ENCODE results near the gene KLHL6. TPM values are rescaled to one million over a fixed set of nuclear protein-coding genes. Genes with fewer than 3 reads are reported as not detected.

Gene KLHL6
- total and polyA plus RNA-seq, 10 of the 15 experiments (the other 5 are each of a cell fraction or from before 2014, with no cell fraction given) = 4.0 to 91.8 (median 24.4) TPM

DNA sequence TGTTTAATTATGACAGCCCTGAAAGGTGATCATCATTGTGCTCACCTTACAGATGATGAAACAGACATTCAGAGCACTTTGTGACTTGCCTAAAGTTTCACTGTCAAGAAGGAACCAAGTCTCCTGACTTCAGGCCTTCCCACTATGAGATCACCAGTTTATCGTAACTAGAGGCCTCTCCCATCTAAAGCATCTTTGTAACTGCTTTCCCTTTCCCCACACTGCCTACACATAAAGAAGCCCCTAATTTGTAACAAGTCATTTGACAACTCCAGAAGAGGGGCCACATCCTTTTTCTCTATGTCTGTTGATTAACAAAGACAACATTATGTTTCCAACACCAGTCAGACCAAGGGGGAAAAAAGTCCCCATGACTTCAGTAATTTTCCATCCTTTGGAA lies 1.1 kb downstream of the KLHL6 start:
- intact Hi-C loops (cut with micrococcal nuclease; ENCODE audit: unreplicated experiment) = loop anchor here (2.0 to 10.0 kb wide), 7 partner anchors 24 to 580 kb away; partner anchors contain the start of gene YEATS2
- in situ Hi-C loops (cut with MboI) = no loop called here
- CTCF ChIA-PET = interaction anchor here (3.7 to 4.2 kb wide), 3 partner anchors 19 to 40 kb away, joined by 30 to 37 read pairs (median 34); no protein-coding TSS in a partner anchor
- DNase-seq (ENCODE audit: low read depth, low spot score) = no peak
- Histone ChIP-seq H3K4me3 (peak overlapping the region; percentile 75), H3K9me3 (replicated peaks; ENCODE audit: control insufficient read depth, insufficient read depth, low read length) (no peaks in the 10 kb centered on the region; the same call in 2 of the 3 replicates), H3K79me2 (ENCODE audit: control insufficient read depth, insufficient read depth, low read length) (peaks cover 26% of the 10 kb centered on the region), H2AFZ (ENCODE audit: control insufficient read depth, low read depth, low read length) (0 out of 2 replicates have a peak overlapping the region, but pooled peaks have one; percentile 2), H3K4me2 (ENCODE audit: control insufficient read depth, insufficient read depth) (peak overlapping the region; percentile 85), H3K36me3 (ENCODE audit: control insufficient read depth in 2 of 2, insufficient read depth in 2 of 2, low read length in 1 of 2) (no peaks in the 10 kb centered on the region), H3K27me3 (replicated peaks in 1 of 2; ENCODE audit: control insufficient read depth in 2 of 2, insufficient read depth in 2 of 2, low read length in 1 of 2) (peaks cover 0 to 3% of the 10 kb centered on the region in 2 experiments; a peak in 1 of 4 replicates), H3K9ac (ENCODE audit: control insufficient read depth, insufficient read depth, low read length) (peak overlapping the region; percentile 57), H3K4me1 (ENCODE audit: control insufficient read depth, insufficient read depth, low read length) (peaks cover 22% of the 10 kb centered on the region), H3K27ac (ENCODE audit: control insufficient read depth, insufficient read depth) (peak overlapping the region; percentile 31; the same call in 1 of the 2 replicates), H4K20me1 (ENCODE audit: control insufficient read depth, insufficient read depth) (no peaks in the 10 kb centered on the region)
- BruUV-seq (replicated peaks) = no TSS peak
- SMC1A ChIA-PET (ENCODE audit: uncharacterized antibody, unreplicated experiment) = interaction anchor here (0.6 to 8.1 kb wide), 5 partner anchors 16 to 78 kb away, joined by 3 to 155 read pairs (median 61); no protein-coding TSS in a partner anchor
- peak; percentile 57 for ATAC-seq
- RAD21 ChIA-PET (ENCODE audit: unreplicated experiment) = interaction anchor here (2.0 to 9.3 kb wide), 5 partner anchors 16 to 85 kb away, joined by 7 to 154 read pairs (median 48); no protein-coding TSS in a partner anchor
- FAIRE-seq = no peak
- WGBS (ENCODE audit: insufficient coverage, insufficient replicate concordance, low lambda C conversion rate, missing lambda C conversion rate) = 0% methylated on average over 1 of the region's 1 CpG
- POLR2A ChIA-PET = interaction anchor here (0.9 to 8.9 kb wide), 6 partner anchors 14 to 82 kb away, joined by 3 to 172 read pairs (median 32); partner anchors contain the start of gene KLHL24
- TF ChIP-seq KLF5 (IDR thresholded peaks at IDR 0.05; ENCODE audit: partially characterized antibody) (no peak), SREBF2 (IDR thresholded peaks at IDR 0.05; ENCODE audit: low read length) (no peak), RUNX3 (IDR thresholded peaks at IDR 0.05; ENCODE audit: low read length) (peak; percentile 52), CBX3 (IDR thresholded peaks at IDR 0.05; ENCODE audit: borderline replicate concordance, low read depth) (no peak), WRNIP1 (IDR thresholded peaks at IDR 0.05; ENCODE audit: borderline replicate concordance, low read depth, low read length) (0 out of 2 replicates have a peak, but pooled peaks have one; percentile 2), EED (IDR thresholded peaks at IDR 0.05; ENCODE audit: low read depth) (peak; percentile 69; the same call in 1 of the 2 replicates), NFYB (IDR thresholded peaks at IDR 0.05; ENCODE audit: insufficient read depth, low read depth, low read length) (no peak), GATAD2B (conservative IDR thresholded peaks at IDR 0.05; ENCODE audit: low read depth) (no peak), ZBED1 (IDR thresholded peaks at IDR 0.05; ENCODE audit: borderline replicate concordance) (peak; percentile 78; the same call in 1 of the 2 replicates)
- TF ChIP-seq, protein P1, sequence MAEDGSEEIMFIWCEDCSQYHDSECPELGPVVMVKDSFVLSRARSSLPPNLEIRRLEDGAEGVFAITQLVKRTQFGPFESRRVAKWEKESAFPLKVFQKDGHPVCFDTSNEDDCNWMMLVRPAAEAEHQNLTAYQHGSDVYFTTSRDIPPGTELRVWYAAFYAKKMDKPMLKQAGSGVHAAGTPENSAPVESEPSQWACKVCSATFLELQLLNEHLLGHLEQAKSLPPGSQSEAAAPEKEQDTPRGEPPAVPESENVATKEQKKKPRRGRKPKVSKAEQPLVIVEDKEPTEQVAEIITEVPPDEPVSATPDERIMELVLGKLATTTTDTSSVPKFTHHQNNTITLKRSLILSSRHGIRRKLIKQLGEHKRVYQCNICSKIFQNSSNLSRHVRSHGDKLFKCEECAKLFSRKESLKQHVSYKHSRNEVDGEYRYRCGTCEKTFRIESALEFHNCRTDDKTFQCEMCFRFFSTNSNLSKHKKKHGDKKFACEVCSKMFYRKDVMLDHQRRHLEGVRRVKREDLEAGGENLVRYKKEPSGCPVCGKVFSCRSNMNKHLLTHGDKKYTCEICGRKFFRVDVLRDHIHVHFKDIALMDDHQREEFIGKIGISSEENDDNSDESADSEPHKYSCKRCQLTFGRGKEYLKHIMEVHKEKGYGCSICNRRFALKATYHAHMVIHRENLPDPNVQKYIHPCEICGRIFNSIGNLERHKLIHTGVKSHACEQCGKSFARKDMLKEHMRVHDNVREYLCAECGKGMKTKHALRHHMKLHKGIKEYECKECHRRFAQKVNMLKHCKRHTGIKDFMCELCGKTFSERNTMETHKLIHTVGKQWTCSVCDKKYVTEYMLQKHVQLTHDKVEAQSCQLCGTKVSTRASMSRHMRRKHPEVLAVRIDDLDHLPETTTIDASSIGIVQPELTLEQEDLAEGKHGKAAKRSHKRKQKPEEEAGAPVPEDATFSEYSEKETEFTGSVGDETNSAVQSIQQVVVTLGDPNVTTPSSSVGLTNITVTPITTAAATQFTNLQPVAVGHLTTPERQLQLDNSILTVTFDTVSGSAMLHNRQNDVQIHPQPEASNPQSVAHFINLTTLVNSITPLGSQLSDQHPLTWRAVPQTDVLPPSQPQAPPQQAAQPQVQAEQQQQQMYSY (CRISPR knock-in tag; IDR thresholded peaks at IDR 0.05) = no peak
- TF ChIP-seq, protein P2, sequence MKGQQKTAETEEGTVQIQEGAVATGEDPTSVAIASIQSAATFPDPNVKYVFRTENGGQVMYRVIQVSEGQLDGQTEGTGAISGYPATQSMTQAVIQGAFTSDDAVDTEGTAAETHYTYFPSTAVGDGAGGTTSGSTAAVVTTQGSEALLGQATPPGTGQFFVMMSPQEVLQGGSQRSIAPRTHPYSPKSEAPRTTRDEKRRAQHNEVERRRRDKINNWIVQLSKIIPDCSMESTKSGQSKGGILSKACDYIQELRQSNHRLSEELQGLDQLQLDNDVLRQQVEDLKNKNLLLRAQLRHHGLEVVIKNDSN (IDR thresholded peaks at IDR 0.05; ENCODE audit: borderline replicate concordance, extremely low read length, insufficient read depth, low read depth, low read length) = no peak
- TF ChIP-seq, protein P3, sequence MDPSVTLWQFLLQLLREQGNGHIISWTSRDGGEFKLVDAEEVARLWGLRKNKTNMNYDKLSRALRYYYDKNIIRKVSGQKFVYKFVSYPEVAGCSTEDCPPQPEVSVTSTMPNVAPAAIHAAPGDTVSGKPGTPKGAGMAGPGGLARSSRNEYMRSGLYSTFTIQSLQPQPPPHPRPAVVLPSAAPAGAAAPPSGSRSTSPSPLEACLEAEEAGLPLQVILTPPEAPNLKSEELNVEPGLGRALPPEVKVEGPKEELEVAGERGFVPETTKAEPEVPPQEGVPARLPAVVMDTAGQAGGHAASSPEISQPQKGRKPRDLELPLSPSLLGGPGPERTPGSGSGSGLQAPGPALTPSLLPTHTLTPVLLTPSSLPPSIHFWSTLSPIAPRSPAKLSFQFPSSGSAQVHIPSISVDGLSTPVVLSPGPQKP (IDR thresholded peaks at IDR 0.05; ENCODE audit: low read depth, low read length) = no peak
- TF ChIP-seq, protein P4, sequence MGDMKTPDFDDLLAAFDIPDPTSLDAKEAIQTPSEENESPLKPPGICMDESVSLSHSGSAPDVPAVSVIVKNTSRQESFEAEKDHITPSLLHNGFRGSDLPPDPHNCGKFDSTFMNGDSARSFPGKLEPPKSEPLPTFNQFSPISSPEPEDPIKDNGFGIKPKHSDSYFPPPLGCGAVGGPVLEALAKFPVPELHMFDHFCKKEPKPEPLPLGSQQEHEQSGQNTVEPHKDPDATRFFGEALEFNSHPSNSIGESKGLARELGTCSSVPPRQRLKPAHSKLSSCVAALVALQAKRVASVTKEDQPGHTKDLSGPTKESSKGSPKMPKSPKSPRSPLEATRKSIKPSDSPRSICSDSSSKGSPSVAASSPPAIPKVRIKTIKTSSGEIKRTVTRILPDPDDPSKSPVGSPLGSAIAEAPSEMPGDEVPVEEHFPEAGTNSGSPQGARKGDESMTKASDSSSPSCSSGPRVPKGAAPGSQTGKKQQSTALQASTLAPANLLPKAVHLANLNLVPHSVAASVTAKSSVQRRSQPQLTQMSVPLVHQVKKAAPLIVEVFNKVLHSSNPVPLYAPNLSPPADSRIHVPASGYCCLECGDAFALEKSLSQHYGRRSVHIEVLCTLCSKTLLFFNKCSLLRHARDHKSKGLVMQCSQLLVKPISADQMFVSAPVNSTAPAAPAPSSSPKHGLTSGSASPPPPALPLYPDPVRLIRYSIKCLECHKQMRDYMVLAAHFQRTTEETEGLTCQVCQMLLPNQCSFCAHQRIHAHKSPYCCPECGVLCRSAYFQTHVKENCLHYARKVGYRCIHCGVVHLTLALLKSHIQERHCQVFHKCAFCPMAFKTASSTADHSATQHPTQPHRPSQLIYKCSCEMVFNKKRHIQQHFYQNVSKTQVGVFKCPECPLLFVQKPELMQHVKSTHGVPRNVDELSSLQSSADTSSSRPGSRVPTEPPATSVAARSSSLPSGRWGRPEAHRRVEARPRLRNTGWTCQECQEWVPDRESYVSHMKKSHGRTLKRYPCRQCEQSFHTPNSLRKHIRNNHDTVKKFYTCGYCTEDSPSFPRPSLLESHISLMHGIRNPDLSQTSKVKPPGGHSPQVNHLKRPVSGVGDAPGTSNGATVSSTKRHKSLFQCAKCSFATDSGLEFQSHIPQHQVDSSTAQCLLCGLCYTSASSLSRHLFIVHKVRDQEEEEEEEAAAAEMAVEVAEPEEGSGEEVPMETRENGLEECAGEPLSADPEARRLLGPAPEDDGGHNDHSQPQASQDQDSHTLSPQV (IDR thresholded peaks at IDR 0.05) = no peak
